ENCODE results near the gene UGT8.
A peak's percentile ranks its signal among the peaks of the same experiment; 100 is the strongest.
"Not testable (repeated sequence)": the region's sequence is repeated elsewhere in the genome, so short reads cannot be mapped to it uniquely, and the experiment has no call there.

UGT8 gene

DNA sequence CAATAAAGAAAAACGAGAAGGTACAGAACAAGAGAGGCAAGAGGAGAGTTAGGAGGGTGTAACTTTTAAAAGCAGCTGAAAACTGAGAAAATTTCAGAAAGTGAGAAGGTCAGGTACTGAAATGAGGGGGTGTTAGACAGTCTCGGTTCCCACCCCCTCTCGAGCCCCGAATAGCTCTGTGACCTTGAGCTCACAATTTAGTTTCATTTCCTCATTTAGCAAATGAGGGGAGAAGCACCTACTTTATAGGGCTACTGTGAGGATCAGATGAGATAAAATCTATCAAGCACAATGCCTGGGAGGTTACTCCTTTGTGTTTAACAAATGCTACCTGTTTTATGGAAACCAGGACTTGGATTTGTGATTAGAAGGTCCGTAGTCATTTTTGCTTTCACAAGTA lies 4.9 kb downstream of the UGT8 start:
- TF ChIP-seq, protein P1, sequence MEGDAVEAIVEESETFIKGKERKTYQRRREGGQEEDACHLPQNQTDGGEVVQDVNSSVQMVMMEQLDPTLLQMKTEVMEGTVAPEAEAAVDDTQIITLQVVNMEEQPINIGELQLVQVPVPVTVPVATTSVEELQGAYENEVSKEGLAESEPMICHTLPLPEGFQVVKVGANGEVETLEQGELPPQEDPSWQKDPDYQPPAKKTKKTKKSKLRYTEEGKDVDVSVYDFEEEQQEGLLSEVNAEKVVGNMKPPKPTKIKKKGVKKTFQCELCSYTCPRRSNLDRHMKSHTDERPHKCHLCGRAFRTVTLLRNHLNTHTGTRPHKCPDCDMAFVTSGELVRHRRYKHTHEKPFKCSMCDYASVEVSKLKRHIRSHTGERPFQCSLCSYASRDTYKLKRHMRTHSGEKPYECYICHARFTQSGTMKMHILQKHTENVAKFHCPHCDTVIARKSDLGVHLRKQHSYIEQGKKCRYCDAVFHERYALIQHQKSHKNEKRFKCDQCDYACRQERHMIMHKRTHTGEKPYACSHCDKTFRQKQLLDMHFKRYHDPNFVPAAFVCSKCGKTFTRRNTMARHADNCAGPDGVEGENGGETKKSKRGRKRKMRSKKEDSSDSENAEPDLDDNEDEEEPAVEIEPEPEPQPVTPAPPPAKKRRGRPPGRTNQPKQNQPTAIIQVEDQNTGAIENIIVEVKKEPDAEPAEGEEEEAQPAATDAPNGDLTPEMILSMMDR (IDR thresholded peaks at IDR 0.05; ENCODE audit: insufficient read depth, low read depth, low read length, missing control alignments), result no peak
- peak; percentile 91 for DNase-seq (ENCODE audit: low read depth)
- H3K4me3 ChIP-seq (ENCODE audit: low read depth, low read length), result no peak overlapping the region

- no peak for DNase-seq (ENCODE audit: low read depth)
- TF ChIP-seq, protein P1 (IDR thresholded peaks at IDR 0.05; ENCODE audit: insufficient read depth, low read depth, low read length, missing control alignments), result no peak
- no peak overlapping the region for H3K4me3 ChIP-seq (ENCODE audit: low read depth, low read length)
Observed at GRCh38 chr4:114606245-114606644, 7.6 kb downstream of the UGT8 start.

DNA sequence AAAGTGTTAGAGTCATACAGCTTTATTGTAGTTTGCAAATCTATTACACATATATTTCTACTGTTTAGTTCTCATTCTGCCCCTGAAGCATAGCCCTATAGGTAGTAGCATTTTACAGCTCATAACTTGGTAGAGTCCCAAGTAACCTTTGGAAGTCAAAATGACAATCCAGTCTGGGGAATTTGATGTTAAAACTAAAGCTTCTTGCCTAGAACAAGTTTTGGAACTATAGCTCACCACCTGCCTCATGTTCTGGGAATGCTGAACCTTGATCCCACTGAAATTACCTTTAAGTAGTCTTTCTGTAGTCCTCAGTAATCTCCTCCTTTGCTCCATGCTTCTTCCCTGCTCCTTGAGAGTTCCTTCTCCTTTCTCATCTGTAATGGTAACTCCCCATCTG lies 8.4 kb downstream of the UGT8 start:
- TF ChIP-seq, protein P1 (IDR thresholded peaks at IDR 0.05; ENCODE audit: insufficient read depth, low read depth, low read length, missing control alignments), result no peak
- no peak for DNase-seq (ENCODE audit: low read depth)
- no peak overlapping the region for H3K4me3 ChIP-seq (ENCODE audit: low read depth, low read length)

- TF ChIP-seq, protein P1 (IDR thresholded peaks at IDR 0.05; ENCODE audit: insufficient read depth, low read depth, low read length, missing control alignments), result no peak
- no peak for DNase-seq (ENCODE audit: low read depth)
- no peak overlapping the region for H3K4me3 ChIP-seq (ENCODE audit: low read depth, low read length)
Observed at GRCh38 chr4:114613560-114613959, 15.0 kb downstream of the UGT8 start.

DNA sequence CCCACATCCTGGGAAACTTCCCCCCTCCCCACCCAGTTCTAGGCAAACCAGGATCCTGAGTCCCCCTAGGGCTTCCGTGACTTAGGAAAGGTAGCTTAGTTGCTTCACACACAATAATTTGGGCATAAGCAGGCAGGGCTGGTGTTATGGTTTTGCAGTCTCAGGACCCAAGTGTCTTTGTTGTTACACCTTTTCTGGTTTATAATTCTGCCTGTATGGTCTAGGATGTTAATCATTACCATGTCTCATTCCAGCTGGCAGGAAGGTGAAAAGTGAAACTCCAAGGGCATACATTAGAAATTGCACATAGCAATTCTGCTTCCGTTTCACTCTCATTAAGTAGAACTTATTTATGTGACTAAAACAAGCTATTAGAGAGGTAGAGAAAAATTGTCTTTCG lies 16.8 kb downstream of the UGT8 start:
- no peak for DNase-seq (ENCODE audit: low read depth)
- no peak overlapping the region for H3K4me3 ChIP-seq (ENCODE audit: low read depth, low read length)
- TF ChIP-seq, protein P1 (IDR thresholded peaks at IDR 0.05; ENCODE audit: insufficient read depth, low read depth, low read length, missing control alignments), result no peak

DNA sequence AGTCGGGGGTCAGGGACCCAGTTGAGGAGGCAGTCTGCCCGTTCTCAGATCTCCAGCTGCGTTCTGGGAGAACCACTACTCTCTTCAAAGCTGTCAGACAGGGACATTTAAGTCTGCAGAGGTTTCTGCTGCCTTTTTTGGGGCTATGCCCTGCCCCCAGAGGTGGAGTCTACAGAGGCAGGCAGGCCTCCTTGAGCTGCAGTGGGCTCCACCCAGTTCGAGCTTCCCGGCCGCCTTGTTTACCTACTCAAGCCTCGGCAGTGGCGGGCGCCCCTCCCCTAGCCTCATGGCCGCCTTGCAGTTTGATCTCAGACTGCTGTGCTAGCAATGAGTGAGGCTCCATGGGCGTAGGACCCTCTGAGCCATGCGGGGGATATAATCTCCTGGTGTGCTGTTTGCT lies 17.4 kb downstream of the UGT8 start:
- H3K4me3 ChIP-seq (ENCODE audit: low read depth, low read length); DNase-seq (ENCODE audit: low read depth): not testable (repeated sequence)

DNA sequence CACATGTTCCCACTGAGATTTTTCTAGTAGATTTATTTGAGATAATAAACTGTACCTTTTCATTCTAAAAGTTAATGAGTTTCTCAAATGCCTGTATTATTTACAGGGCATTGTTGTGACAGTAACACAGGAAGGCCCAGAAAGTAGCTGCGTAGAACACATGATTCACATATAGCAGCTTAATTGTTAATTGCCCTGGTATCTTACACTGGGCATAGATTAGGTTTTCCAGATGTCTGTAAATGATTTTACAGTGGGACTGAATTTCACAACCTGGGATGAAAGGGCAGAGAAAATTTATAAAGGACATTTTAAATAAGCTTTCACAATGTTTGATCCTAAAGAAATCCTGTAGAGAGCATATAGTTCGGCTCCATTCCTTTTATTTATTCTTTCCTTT lies 27.6 kb downstream of the UGT8 start:
- DNase-seq (ENCODE audit: low read depth), result no peak
- no peak overlapping the region for H3K4me3 ChIP-seq (ENCODE audit: low read depth, low read length)
- TF ChIP-seq, protein P1 (IDR thresholded peaks at IDR 0.05; ENCODE audit: insufficient read depth, low read depth, low read length, missing control alignments), result no peak

Data from GM12865 (cell line).